Upper lobe of left lung (tissue), 4 donors: Measurements from ENCODE around the gene MEGF6.

ENCODE experiments used
- POLR2A ChIP-seq, 4 donors: fragments of 450-650 bp; IDR thresholded peaks; one replicate each; pipeline ENCODE4 v1.5.1; 2016 to 2017; ENCODE audit warnings: antibody characterized with exemption in 4 of 4, mild to moderate bottlenecking in 2 of 4
- POLR2AphosphoS5 ChIP-seq, 2 donors: sonication (generic); formaldehyde crosslinking; IDR thresholded peaks; one replicate each; pipeline ENCODE4 v1.5.1; 2017; ENCODE audit warnings: antibody characterized with exemption in 2 of 2
- TF ChIP-seq, protein P1 (sequence below), 6 experiments: fragments of 450-650 bp in 4 of 6; fragments of 200-600 bp in 2 of 6; sonication (generic) in 2 of 6; IDR thresholded peaks; one replicate each; pipeline ENCODE4 v1.5.1; 2016 to 2019; ENCODE audit warnings: antibody characterized with exemption in 6 of 6

DNA sequence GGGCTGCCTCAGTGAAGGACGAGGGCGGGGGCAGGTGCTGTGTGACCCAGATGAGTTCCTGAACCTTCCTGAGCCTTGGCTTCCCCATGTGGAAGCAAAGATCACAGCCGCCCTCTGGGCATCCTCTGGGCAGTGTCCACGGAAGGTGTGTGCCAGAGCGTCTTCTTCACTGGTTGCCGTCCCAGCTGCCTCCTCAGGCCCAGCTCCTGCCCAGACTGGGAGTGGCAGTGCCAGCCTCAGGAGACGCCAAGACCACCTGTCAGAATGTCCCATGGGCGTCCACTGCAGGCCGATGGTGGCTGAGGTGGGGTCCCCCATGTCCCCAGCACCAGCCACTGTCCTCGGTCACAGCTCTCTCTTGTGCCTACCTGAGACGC, 146.7 kb downstream of the MEGF6 start:
- TF ChIP-seq, protein P1, sequence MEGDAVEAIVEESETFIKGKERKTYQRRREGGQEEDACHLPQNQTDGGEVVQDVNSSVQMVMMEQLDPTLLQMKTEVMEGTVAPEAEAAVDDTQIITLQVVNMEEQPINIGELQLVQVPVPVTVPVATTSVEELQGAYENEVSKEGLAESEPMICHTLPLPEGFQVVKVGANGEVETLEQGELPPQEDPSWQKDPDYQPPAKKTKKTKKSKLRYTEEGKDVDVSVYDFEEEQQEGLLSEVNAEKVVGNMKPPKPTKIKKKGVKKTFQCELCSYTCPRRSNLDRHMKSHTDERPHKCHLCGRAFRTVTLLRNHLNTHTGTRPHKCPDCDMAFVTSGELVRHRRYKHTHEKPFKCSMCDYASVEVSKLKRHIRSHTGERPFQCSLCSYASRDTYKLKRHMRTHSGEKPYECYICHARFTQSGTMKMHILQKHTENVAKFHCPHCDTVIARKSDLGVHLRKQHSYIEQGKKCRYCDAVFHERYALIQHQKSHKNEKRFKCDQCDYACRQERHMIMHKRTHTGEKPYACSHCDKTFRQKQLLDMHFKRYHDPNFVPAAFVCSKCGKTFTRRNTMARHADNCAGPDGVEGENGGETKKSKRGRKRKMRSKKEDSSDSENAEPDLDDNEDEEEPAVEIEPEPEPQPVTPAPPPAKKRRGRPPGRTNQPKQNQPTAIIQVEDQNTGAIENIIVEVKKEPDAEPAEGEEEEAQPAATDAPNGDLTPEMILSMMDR (IDR thresholded peaks at IDR 0.05), result no peak
- TF ChIP-seq POLR2A (IDR thresholded peaks at IDR 0.05), result no peak
- no peak for TF ChIP-seq POLR2AphosphoS5 (IDR thresholded peaks at IDR 0.05)
